Suprapubic skin (tissue), 3 donors: ENCODE results near the gene RNF212.

Source experiments
- POLR2A ChIP-seq, 2 donors: fragments of 450-650 bp; IDR thresholded peaks; one replicate each; pipeline ENCODE4 v1.6.1; 2017; ENCODE audit warnings: antibody characterized with exemption in 2 of 2, mild to moderate bottlenecking in 2 of 2, moderate library complexity in 2 of 2
- TF ChIP-seq, protein P1 (sequence below), 2 donors: fragments of 200-600 bp in 1 of 2; fragments of 450-650 bp in 1 of 2; sonication (generic) in 1 of 2; IDR thresholded peaks; one replicate each; pipeline ENCODE4 v1.5.1; 2016 to 2019; ENCODE audit warnings: antibody characterized with exemption in 2 of 2, mild to moderate bottlenecking in 1 of 2, moderate library complexity in 1 of 2

DNA sequence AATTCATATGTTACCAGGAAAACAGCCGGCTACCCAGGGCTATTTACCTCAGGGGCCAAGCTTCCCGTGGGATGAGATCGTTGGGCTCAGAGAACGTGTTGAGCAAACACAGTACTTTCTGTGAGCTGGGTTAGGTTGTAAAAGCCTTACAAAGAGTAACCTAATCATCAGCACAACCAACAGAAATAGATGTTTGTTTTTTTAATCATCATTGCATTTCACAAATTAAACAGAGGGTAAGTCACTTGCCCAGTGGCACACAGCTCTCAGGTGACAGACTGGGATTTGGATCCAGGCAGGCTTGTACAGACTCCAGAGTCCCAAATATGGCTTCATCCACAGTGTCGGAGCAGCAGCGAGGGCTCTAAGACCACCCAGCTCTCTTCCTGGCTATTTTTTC is 38.9 kb upstream of the RNF212 start:
- TF ChIP-seq, protein P1, sequence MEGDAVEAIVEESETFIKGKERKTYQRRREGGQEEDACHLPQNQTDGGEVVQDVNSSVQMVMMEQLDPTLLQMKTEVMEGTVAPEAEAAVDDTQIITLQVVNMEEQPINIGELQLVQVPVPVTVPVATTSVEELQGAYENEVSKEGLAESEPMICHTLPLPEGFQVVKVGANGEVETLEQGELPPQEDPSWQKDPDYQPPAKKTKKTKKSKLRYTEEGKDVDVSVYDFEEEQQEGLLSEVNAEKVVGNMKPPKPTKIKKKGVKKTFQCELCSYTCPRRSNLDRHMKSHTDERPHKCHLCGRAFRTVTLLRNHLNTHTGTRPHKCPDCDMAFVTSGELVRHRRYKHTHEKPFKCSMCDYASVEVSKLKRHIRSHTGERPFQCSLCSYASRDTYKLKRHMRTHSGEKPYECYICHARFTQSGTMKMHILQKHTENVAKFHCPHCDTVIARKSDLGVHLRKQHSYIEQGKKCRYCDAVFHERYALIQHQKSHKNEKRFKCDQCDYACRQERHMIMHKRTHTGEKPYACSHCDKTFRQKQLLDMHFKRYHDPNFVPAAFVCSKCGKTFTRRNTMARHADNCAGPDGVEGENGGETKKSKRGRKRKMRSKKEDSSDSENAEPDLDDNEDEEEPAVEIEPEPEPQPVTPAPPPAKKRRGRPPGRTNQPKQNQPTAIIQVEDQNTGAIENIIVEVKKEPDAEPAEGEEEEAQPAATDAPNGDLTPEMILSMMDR (IDR thresholded peaks at IDR 0.05) = no peak
- no peak for TF ChIP-seq POLR2A (IDR thresholded peaks at IDR 0.05)
